K562 (cell line): ENCODE measurements around the gene TXNRD2. TPM values are rescaled to one million over a fixed set of nuclear protein-coding genes. Genes with fewer than 3 reads are reported as not detected.

Experiments
- CCAR2 ChIP-seq: fragments of 200-400 bp; formaldehyde crosslinking; IDR thresholded peaks from 2 replicates; pipeline ENCODE4 v1.6.1; 2017; ENCODE audit warnings: mild to moderate bottlenecking, low read depth, low read length
- DACH1 ChIP-seq: fragments of 450-650 bp; IDR thresholded peaks from 2 replicates; pipeline ENCODE4 v1.6.1; 2018; ENCODE audit not compliant: partially characterized antibody
- EWSR1 ChIP-seq: fragments of 450-650 bp; IDR thresholded peaks from 2 replicates; pipeline ENCODE4 v1.6.1; 2018; ENCODE audit warnings: borderline replicate concordance, mild to moderate bottlenecking, low read depth, moderate library complexity; ENCODE audit not compliant: partially characterized antibody
- HBP1 ChIP-seq: fragments of 450-650 bp; formaldehyde crosslinking; IDR thresholded peaks from 2 replicates; pipeline ENCODE4 v1.4.0; 2022; ENCODE audit warnings: missing genetic modification characterization
- HIVEP1 ChIP-seq: fragments of 250-450 bp; sonication (Bioruptor Pico); IDR thresholded peaks from 2 replicates; pipeline ENCODE4 v1.4.0; 2020; ENCODE audit warnings: mild to moderate bottlenecking
- ID3 ChIP-seq, 2 experiments: fragments of 250-450 bp in 1 of 2; fragments of 450-650 bp in 1 of 2; sonication (Bioruptor Pico) in 1 of 2; IDR thresholded peaks; 2 replicates each; pipeline versions ENCODE4 v1.6.1 to v1.8.0; 2016 to 2021; ENCODE audit warnings: mild to moderate bottlenecking in 2 of 2, moderate library complexity in 2 of 2, missing compliant biosample characterization in 1 of 2, missing genetic modification characterization in 1 of 2
- KAT7 ChIP-seq: sonication (generic); formaldehyde crosslinking; IDR thresholded peaks from 2 replicates; pipeline ENCODE4 v1.8.0; 2022; ENCODE audit warnings: missing genetic modification reagents, mild to moderate bottlenecking, borderline replicate concordance
- MXD1 ChIP-seq: fragments of 250-450 bp; sonication (Bioruptor Pico); IDR thresholded peaks from 2 replicates; pipeline ENCODE4 v1.8.0; 2021; ENCODE audit warnings: borderline replicate concordance, mild to moderate bottlenecking, moderate library complexity; ENCODE audit not compliant: poor library complexity, severe bottlenecking
- NCOR1 ChIP-seq: fragments of 450-650 bp; IDR thresholded peaks from 2 replicates; pipeline ENCODE4 v1.6.1; 2016; ENCODE audit warnings: mild to moderate bottlenecking, moderate library complexity
- PBX2 ChIP-seq, 2 experiments: IDR thresholded peaks in 1 of 2; conservative IDR thresholded peaks in 1 of 2; 2 replicates each; pipeline ENCODE4 v1.6.1; 2016; ENCODE audit warnings: low read depth in 2 of 2, mild to moderate bottlenecking in 1 of 2, missing compliant biosample characterization in 1 of 2, missing genetic modification characterization in 1 of 2, moderate library complexity in 1 of 2
- POLR2A ChIP-seq: fragments of 450-650 bp; conservative IDR thresholded peaks from 2 replicates; pipeline ENCODE4 v1.6.1; 2016
- RBBP5 ChIP-seq: fragments of 200-600 bp; sonication (generic); IDR thresholded peaks from 2 replicates; pipeline ENCODE4 v1.6.1; 2012; ENCODE audit warnings: borderline replicate concordance, mild to moderate bottlenecking, low read length, control low read depth, inconsistent platforms; ENCODE audit not compliant: insufficient read depth, poor library complexity, severe bottlenecking
- STAT5A ChIP-seq: IDR thresholded peaks from 2 replicates; pipeline ENCODE4 v1.6.1; 2012; ENCODE audit warnings: low read length, inconsistent platforms, borderline replicate concordance
- WHSC1 ChIP-seq: IDR thresholded peaks from one replicate; pipeline ENCODE4 v1.6.1; 2012; ENCODE audit warnings: low read length, control low read depth, inconsistent platforms
- ZNF384 ChIP-seq: IDR thresholded peaks from 2 replicates; pipeline ENCODE4 v1.6.1; 2012; ENCODE audit warnings: low read depth, low read length, improper control_type of control experiment
- ZNF561 ChIP-seq: fragments of 450-650 bp; formaldehyde crosslinking; conservative IDR thresholded peaks from 2 replicates; pipeline ENCODE4 v1.4.0; 2020; ENCODE audit warnings: mild to moderate bottlenecking, moderate library complexity
- polyA plus RNA-seq, 8 experiments: library from polyadenylated mRNA; depleted of rRNA in 4 of 8; stranded (reverse) in 5 of 8; unstranded in 3 of 8; fragments of >200 nt; fragmentation: Nextera tagmentation in 2 of 8; fragmentation: Illumina TruSeq in 1 of 8; extraction: Ambion mirVana in 2 of 8; extraction: Trizol in 1 of 8; gene quantifications; 2 replicates each; pipeline versions ENCODE4 v1.2.1 to v1.2.3, GENCODE V29; 2011 to 2014; ENCODE audit warnings: inconsistent platforms in 1 of 8, missing spikeins in 1 of 8
- total RNA-seq, 7 experiments: library from RNA; depleted of rRNA in 6 of 7; stranded (reverse); fragments of >200 nt in 6 of 7; fragmentation: Illumina TruSeq in 2 of 7; extraction: Trizol in 2 of 7; gene quantifications; 2 replicates each; pipeline versions ENCODE4 v1.2.1 to v1.2.3, GENCODE V29; 2011 to 2021; ENCODE audit warnings: low replicate concordance in 1 of 7

The TXNRD2 gene
- total and polyA plus RNA-seq, 9 of the 15 experiments (the other 6 are each of a cell fraction or from before 2014, with no cell fraction given), result 3.3 to 80.2 (median 49.4) TPM

GRCh38 chr22:19969141-19969928 lies 27.7 kb upstream of the TXNRD2 start (continued):
- no peak for TF ChIP-seq DACH1
- TF ChIP-seq EWSR1, result no peak
- TF ChIP-seq MXD1 (CRISPR knock-in tag), result no peak
- no peak for TF ChIP-seq NCOR1
- TF ChIP-seq HBP1 (CRISPR knock-in tag), result 0 out of 2 replicates have a peak, but pooled peaks have one; percentile 61
- TF ChIP-seq WHSC1, result peak; percentile 51
- no peak for TF ChIP-seq ZNF384
- peak; percentile 62 for TF ChIP-seq POLR2A
- TF ChIP-seq ID3 (CRISPR knock-in tag; IDR thresholded peaks at IDR 0.05), result no peak
- peak; percentile 45; the same call in 1 of the 2 replicates for TF ChIP-seq ID3 (tag; IDR thresholded peaks at IDR 0.05)
- 0 out of 2 replicates have a peak, but pooled peaks have one; percentile 61 for TF ChIP-seq HIVEP1 (CRISPR knock-in tag)
- 0 out of 2 replicates have a peak, but pooled peaks have one; percentile 49 for TF ChIP-seq ZNF561
- TF ChIP-seq CCAR2, result no peak
- no peak for TF ChIP-seq RBBP5
- no peak for TF ChIP-seq PBX2 (CRISPR knock-in tag; IDR thresholded peaks at IDR 0.05; ENCODE audit: low read depth)
- TF ChIP-seq PBX2 (tag; conservative IDR thresholded peaks at IDR 0.05; ENCODE audit: low read depth), result no peak
- TF ChIP-seq KAT7 (CRISPR knock-in tag), result no peak
- no peak for TF ChIP-seq STAT5A
